Testis (tissue), 2 donors: Measurements from ENCODE around the gene MFAP5.

Experiments
- POLR2A ChIP-seq: fragments of 450-650 bp; IDR thresholded peaks from one replicate; pipeline ENCODE4 v1.6.1; 2017; ENCODE audit warnings: antibody characterized with exemption, mild to moderate bottlenecking, moderate library complexity
- TF ChIP-seq, protein P1 (sequence below), 3 experiments: fragments of 450-650 bp in 2 of 3; fragments of 200-600 bp in 1 of 3; sonication (generic) in 1 of 3; IDR thresholded peaks; one replicate each; pipeline ENCODE4 v1.5.1; 2016 to 2019; ENCODE audit warnings: antibody characterized with exemption in 3 of 3, mild to moderate bottlenecking in 2 of 3, moderate library complexity in 1 of 3

DNA sequence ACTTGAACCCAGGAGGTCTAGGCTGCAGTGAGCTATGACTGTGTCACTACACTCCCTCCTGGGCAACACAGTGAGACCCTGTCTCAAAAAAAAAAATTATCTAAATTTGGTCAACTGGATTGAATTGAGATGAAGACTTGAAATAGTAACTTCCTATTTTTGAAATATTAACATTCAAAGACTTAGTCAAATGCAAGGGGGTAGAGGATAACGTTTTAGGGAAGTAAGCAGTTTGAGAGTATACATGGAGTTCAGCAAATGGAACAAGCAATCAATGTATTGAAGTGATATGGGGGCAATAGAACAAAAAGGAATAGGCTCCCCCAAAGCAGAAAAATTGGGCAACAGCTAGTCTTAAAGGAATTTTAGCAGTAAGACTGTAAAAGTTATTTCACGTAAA, 4.6 kb upstream of the MFAP5 start:
- TF ChIP-seq POLR2A = no peak
- TF ChIP-seq, protein P1, sequence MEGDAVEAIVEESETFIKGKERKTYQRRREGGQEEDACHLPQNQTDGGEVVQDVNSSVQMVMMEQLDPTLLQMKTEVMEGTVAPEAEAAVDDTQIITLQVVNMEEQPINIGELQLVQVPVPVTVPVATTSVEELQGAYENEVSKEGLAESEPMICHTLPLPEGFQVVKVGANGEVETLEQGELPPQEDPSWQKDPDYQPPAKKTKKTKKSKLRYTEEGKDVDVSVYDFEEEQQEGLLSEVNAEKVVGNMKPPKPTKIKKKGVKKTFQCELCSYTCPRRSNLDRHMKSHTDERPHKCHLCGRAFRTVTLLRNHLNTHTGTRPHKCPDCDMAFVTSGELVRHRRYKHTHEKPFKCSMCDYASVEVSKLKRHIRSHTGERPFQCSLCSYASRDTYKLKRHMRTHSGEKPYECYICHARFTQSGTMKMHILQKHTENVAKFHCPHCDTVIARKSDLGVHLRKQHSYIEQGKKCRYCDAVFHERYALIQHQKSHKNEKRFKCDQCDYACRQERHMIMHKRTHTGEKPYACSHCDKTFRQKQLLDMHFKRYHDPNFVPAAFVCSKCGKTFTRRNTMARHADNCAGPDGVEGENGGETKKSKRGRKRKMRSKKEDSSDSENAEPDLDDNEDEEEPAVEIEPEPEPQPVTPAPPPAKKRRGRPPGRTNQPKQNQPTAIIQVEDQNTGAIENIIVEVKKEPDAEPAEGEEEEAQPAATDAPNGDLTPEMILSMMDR (IDR thresholded peaks at IDR 0.05) = no peak
